ENCODE data around the gene BEST4.
"Not testable (repeated sequence)": the region's sequence is repeated elsewhere in the genome, so short reads cannot be mapped to it uniquely, and the experiment has no call there.

Gene BEST4

DNA sequence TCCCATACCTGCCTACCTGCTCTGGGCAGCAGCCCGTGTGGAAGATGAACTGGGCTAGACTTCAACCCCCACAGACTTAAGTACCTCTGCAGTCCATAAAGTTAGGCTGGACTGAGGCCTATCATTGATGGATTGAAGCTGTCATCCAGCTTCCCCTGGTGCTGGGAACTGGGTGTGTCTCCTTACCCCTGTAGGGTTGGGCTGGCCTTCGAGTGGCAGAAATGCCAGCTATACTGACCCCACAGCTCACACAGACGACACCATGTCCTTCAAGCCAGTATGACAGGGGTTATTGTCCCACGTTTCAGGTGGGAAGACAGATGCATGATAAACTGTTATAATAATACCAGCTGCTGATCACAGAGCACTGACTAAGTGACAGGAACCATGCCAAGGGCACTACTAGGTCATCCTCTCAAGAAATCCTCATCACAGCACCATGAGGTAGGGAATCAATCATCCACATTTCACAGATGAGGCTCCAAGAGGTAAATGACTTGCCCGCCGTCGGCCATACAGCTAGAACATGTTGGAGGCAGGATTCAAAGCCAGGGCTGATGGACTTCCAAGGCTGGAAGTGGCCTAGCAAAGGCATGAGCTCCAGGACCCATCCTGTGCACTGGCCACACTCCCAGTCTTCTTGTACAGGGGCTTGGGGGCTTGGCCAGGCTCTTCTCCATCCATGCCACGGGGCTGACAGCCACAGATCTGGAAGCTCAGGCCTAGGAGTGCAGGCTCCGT lies at the start of gene BEST4:
Gene BEST4 (minus strand): TSS at position 51 of the 741 bp plus-strand sequence. CDS start 465 bp downstream, outside the sequence.
- no peak for DNase-seq

DNA sequence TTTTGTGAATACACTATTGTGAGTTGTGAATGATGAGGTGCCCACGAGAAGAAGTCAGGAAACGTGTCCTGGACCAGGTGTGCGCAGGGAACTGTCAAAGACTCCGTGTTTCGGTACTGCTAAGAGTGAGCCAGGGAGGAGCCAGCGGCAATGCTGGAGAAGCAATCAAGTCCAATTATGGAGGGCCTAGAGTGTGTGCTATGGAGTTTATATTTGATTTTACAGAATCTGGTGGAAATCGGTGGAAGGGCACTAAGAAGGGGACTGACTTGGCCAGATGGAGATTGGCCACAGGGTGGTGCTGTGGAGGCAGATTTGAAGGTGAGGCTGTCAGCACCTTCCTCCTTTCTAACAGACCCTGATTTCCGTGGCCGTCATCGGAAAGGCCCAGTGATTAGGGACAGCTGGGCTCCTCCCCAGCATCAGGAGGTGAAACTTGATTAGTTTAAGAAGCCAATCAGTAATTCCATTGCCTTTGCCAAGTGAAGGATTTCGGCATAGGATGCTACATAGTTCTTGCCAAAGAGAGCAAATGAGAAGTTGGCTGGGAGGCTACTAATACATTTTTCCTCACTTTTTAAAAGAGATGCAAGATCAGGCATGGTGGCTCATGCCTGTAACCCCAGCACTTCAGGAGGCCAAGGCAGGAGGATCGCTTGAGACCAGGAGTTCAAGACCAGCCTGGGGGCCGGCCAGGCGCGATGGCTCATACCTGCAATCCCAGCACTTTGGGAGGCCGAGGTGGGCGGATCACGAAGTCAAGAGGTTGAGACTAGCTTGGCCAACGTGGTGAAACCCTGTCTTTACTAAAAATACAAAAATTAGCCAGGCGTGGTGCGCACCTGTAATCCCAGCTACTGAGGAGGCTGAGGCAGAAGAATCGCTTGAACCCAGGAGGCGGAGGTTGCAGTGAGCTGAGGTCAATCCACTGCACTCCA lies 48.0 kb upstream of the BEST4 start:
- DNase-seq: peak; percentile 85

DNA sequence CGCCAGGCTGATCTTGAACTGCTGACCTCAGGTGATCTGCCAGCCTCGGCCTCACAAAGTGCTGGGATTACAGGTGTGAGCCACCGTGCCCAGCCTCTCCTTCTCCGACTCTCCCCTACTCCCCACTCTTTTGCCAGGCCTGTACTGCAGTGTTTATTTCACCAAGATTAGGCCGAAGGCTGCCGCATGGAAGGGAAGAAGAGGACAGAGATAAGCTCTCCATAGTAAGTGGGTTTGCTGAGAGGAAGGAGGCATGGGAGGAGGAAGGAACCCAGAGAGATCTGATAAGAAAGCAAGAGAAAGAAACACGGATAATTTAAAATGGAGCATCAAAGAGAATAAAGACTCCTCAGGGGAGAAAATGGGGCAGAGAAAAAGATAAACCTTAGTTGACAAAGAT lies 46.4 kb upstream of the BEST4 start:
- no peak for DNase-seq

- no peak for DNase-seq
These were observed 44.2 kb upstream of the BEST4 start for GRCh38 chr1:44832056-44832705.

- DNase-seq: no peak
These were observed 43.5 kb upstream of the BEST4 start for GRCh38 chr1:44831516-44831915.

- no peak for DNase-seq
These were observed 42.9 kb upstream of the BEST4 start for GRCh38 chr1:44830900-44831304.

DNA sequence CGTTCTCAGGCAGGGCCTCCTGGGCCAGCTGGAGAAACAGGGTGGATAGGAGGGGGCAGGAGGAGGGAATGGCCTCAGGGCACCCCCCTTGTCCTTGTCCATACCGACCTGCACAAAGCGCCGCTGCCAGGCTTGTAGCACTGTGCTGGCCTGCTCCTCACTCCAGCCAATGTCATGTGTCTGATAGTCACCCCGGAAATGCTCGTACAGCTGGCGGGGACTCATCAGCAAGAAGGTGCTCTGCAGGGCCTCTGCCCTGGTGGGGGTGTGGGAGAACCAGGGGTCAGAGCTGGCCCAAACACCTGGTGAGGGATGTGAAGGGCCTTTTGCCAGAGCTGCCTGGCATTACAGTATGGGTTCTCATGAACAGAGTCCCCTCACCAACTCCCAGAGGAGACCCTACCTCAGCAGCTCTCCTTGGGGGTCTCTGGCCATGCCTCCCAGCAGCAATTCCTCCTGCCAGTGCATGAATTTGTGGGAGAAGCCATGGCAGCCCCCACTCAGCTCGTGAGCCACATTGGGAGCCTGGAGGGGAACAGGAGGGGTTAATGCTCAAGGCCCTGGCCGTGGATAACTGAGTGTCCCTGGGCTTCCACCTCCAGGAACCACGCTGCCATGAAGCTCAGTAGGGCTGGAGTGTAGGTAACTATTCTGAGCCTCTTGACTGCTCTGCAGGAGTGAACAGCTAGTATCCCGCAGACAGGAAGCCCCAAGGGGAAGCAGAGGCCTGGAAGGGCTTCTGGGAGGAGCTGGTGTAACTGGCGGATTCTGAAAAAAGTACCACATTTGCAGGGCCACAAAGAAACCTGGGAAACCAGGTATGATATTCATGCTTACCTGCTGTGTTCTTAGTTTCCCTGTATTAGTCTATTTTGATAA lies 41.8 kb upstream of the BEST4 start:
- DNase-seq: no peak

- no peak for DNase-seq
These were observed 41.0 kb upstream of the BEST4 start for GRCh38 chr1:44828841-44829440.

DNA sequence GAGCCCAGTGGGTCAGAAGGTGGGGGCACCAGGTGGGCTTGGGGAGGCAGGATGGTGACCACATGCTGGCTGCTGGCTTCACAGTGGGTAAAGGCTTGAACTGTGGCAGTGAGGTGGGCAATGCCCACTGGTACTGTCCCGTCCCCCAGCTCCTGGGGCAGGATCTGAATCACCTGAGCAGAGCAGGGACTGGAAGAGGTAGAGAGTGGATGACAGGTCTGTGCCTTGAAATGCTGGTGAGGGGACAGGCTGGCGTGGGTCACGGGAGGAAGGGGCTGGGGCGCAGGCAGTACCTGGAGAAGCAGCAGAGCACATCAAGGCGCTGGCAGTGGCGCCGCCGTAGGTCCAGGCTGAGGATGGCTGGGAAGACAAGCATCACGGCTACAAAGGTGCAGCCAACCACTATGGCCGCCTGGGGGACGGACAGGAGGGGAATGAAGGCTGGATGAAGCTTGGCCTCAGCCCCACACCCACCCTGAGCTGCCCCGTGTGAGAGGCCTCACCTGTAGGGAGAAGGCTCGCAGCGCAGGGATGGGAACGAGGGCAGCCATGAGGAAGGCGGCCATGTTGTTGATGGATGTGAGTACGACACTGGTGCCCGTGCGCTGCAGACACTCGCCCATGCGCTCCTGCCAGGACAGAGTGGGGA lies 40.2 kb upstream of the BEST4 start:
- no peak for DNase-seq

DNA sequence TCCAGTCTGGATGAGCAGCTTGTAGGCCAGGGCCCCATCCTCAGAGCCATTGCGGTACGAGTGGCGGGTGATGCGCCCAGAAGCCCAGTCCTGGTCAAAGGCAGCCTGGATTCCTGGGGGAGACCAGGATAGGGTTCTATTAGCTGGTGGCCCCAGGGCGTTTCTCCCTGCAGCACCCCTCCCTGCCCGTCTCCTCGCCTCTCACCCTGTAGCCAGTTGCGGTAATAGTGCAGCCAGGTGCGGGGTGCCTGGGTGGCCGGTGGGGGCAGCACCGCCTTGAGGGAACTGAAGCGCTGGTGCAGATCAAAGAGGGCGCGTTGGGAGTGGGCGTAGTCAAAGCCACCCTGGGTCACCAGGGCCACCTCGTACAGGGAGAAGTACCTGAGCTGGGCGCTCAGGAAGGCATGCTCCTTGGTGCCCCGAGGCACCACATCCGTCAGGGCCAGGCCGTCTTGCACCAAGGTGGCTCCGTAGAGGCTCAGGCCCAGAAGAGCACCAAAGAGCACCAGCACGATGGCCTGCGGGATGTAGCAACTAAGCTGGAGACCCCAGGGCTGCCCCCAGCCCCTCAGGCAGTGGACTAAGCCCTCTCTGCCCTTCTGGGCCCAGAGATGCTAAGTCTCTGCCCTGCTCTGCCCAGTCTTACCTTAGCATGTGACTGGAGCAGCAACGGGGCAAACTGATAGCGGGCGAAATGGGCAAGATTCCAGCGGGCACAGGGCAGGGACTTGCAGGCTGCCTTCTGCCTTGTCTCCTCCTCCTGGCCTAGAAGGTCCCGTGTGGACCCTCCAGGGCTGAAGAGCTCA lies 39.4 kb upstream of the BEST4 start:
- no peak for DNase-seq

- DNase-seq: no peak
These were observed 38.6 kb upstream of the BEST4 start for GRCh38 chr1:44826375-44827196.

DNA sequence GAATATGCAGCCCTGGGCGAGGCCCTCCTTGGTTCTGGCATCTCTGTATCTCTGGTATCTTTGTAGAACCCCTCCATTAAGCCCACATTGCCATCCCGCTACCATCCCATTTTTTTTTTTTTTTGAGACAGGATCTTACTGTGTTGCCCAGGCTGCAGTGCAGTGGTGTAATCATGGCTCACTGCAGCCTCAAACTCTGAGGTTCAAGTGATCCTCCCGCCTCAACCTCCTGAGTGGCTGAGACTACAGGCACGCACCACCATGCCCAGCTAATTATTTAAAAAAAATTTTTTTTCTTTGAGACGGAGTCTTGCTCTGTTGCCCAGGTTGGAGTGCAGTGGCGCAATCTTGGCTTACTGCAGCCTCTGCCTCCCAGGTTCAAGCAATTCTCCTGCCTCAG lies 36.4 kb upstream of the BEST4 start:
- DNase-seq: not testable (repeated sequence)

GRCh38 chr1:44822981-44823451 lies 35.0 kb upstream of the BEST4 start:
- no peak for DNase-seq

GRCh38 chr1:44822131-44822701 lies 34.2 kb upstream of the BEST4 start:
- DNase-seq: no peak

DNA sequence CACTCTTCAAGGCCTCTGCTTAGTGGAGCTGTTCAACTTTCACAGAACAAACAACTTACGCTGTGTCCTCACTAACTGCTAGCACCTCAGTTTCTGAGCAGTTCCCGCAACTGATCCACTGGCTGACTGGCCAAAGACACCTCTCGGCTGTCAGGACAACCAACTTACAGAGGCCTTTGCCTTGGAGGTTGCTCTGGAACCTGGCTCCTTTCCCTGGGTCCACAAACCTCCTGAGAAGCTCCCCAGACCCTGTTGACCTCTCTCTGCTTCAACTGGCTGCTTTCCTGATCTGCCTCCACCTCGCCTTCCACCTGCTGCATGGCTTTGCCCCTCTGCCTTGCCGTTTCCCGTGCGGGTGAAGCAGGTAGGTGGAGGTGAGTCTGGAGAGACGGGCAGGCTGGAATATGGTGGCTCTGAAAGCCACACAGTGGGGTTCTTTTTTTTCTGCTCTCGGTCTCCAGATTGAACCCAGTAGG lies 33.3 kb upstream of the BEST4 start:
- DNase-seq: no peak

- DNase-seq: no peak
These were observed 32.6 kb upstream of the BEST4 start for GRCh38 chr1:44820328-44821239.

GRCh38 chr1:44819608-44820327 lies 31.8 kb upstream of the BEST4 start:
- DNase-seq: peak; percentile 75
